MM.1S (cell line): ENCODE measurements around the gene CPSF4.

Experiments used
- DNase-seq: peaks from one replicate; pipeline ENCODE4 v3.0.0-alpha.2; 2015
- H2AFZ ChIP-seq: fragments of 300-600 bp; sonication (generic); 2 replicates; pipeline ENCODE4 v1.6.0; 2016; ENCODE audit warnings: antibody characterized with exemption, low read length
- H3F3A ChIP-seq: fragments of 300-600 bp; sonication (generic); 2 replicates; pipeline ENCODE4 v1.6.1; 2016; ENCODE audit warnings: mild to moderate bottlenecking, antibody characterized with exemption, low read length, moderate library complexity, mixed read lengths; ENCODE audit not compliant: insufficient read depth
- H3K27ac ChIP-seq: fragments of 300-600 bp; sonication (generic); 2 replicates; pipeline ENCODE4 v1.5.1; 2016; ENCODE audit warnings: mild to moderate bottlenecking, low read length
- H3K27me3 ChIP-seq: fragments of 300-600 bp; sonication (generic); replicated peaks from 2 replicates; pipeline ENCODE4 v1.6.0; 2016; ENCODE audit warnings: low read length; ENCODE audit not compliant: insufficient read depth
- H3K36me3 ChIP-seq: fragments of 300-600 bp; sonication (generic); replicated peaks from 2 replicates; pipeline ENCODE4 v1.6.1; 2016; ENCODE audit warnings: mild to moderate bottlenecking, low read length, mixed read lengths; ENCODE audit not compliant: insufficient read depth
- H3K4me1 ChIP-seq: fragments of 300-600 bp; sonication (generic); 2 replicates; pipeline ENCODE4 v1.6.1; 2016; ENCODE audit warnings: low read length, mixed read lengths
- H3K4me2 ChIP-seq: fragments of 300-600 bp; sonication (generic); 2 replicates; pipeline ENCODE4 v1.6.0; 2016; ENCODE audit warnings: low read depth, low read length
- H3K4me3 ChIP-seq: fragments of 300-600 bp; sonication (generic); 2 replicates; pipeline ENCODE4 v1.5.1; 2016; ENCODE audit warnings: low read length, mixed read lengths
- H3K79me2 ChIP-seq: fragments of 300-600 bp; sonication (generic); 2 replicates; pipeline ENCODE4 v1.6.1; 2016; ENCODE audit warnings: mixed run types, low read length, mixed read lengths
- H3K9ac ChIP-seq: fragments of 300-600 bp; sonication (generic); 2 replicates; pipeline ENCODE4 v1.6.1; 2016; ENCODE audit warnings: low read length, mixed read lengths
- H3K9me2 ChIP-seq: fragments of 300-600 bp; sonication (generic); replicated peaks from 2 replicates; pipeline ENCODE4 v1.6.1; 2016; ENCODE audit warnings: mild to moderate bottlenecking, low read length, mixed read lengths; ENCODE audit not compliant: insufficient read depth
- H3K9me3 ChIP-seq: fragments of 300-600 bp; sonication (generic); replicated peaks from 2 replicates; pipeline ENCODE4 v1.6.1; 2016; ENCODE audit warnings: mild to moderate bottlenecking, low read length, mixed read lengths; ENCODE audit not compliant: insufficient read depth
- H4K20me1 ChIP-seq: fragments of 300-600 bp; sonication (generic); 2 replicates; pipeline ENCODE4 v1.6.1; 2016; ENCODE audit warnings: mild to moderate bottlenecking, low read length, moderate library complexity, mixed read lengths; ENCODE audit not compliant: insufficient read depth
- CTCF ChIP-seq: fragments of 300-600 bp; sonication (generic); IDR thresholded peaks from 2 replicates; pipeline ENCODE4 v1.5.1; 2016; ENCODE audit warnings: antibody characterized with exemption, low read length, mixed read lengths
- EZH2 ChIP-seq: fragments of 300-600 bp; sonication (generic); optimal IDR thresholded peaks from 2 replicates; pipeline ENCODE3; 2017; ENCODE audit warnings: low read depth, mild to moderate bottlenecking, antibody characterized with exemption, low read length, mixed read lengths
- EZH2phosphoT487 ChIP-seq: fragments of 300-600 bp; sonication (generic); IDR thresholded peaks from 2 replicates; pipeline ENCODE4 v1.6.1; 2018; ENCODE audit warnings: antibody characterized with exemption, low read length

Gene CPSF4

GRCh38 chr7:99438573-99439480, at the start of gene CPSF4, which contains the start of gene PTCD1:
Gene CPSF4 (plus strand): TSS chr7:99438943. CDS start chr7:99439083, 140 bp downstream.
Gene PTCD1 (minus strand): TSS chr7:99438798. CDS start chr7:99435242, 3,556 bp downstream.
- peak within 1 kb of the TSS; percentile 82 for H3K4me3 ChIP-seq
- 0 out of 2 replicates have a peak, but pooled peaks cover 9% of the 10 kb centered on the region for H3K4me1 ChIP-seq
- peak within 1 kb of the TSS; percentile 78 for H3K4me2 ChIP-seq
- H3K9ac ChIP-seq, result peak within 1 kb of the TSS; percentile 94
- no peak for TF ChIP-seq EZH2phosphoT487
- no peak for TF ChIP-seq CTCF
- TF ChIP-seq EZH2, result no peak
- peak within 1 kb of the TSS; percentile 99 for H2AFZ ChIP-seq
- H3K79me2 ChIP-seq, result peaks cover 68% of the 10 kb centered on the region
- H3K27ac ChIP-seq, result peak within 1 kb of the TSS; percentile 49; the same call in 1 of the 2 replicates
- no peaks in the 10 kb centered on the region for H3K9me3 ChIP-seq
- 0 out of 2 replicates have a peak, but pooled peaks cover 6% of the 10 kb centered on the region for H3K36me3 ChIP-seq
- H3F3A ChIP-seq, result peaks cover 10% of the 10 kb centered on the region; the same call in 1 of the 2 replicates
- no peaks in the 10 kb centered on the region for H3K9me2 ChIP-seq
- peak; percentile 97 for DNase-seq
- H4K20me1 ChIP-seq, result 0 out of 2 replicates have a peak, but pooled peaks cover 9% of the 10 kb centered on the region
- H3K27me3 ChIP-seq, result no peaks in the 10 kb centered on the region

GRCh38 chr7:99389772-99390171, 49.0 kb upstream of the CPSF4 start:
- Histone ChIP-seq H3K4me3 (no peak overlapping the region), H2AFZ (no peak overlapping the region), H3K4me2 (no peak overlapping the region), H3K4me1 (no peaks in the 10 kb centered on the region), H3K9me3 (no peaks in the 10 kb centered on the region), H3K27ac (no peak overlapping the region), H3K9me2 (no peaks in the 10 kb centered on the region), H3K27me3 (no peaks in the 10 kb centered on the region), H3K36me3 (no peaks in the 10 kb centered on the region), H3K9ac (no peak overlapping the region), H4K20me1 (no peaks in the 10 kb centered on the region), H3K79me2 (peaks cover 8% of the 10 kb centered on the region; the same call in 1 of the 2 replicates), H3F3A (peaks cover 8% of the 10 kb centered on the region; the same call in 1 of the 2 replicates)
- TF ChIP-seq EZH2phosphoT487 (no peak), CTCF (no peak), EZH2 (no peak)
- DNase-seq, result no peak

- H3K4me3 ChIP-seq, result no peak overlapping the region
- H3K4me2 ChIP-seq, result no peak overlapping the region
- H3K4me1 ChIP-seq, result no peaks in the 10 kb centered on the region
- peaks cover 12% of the 10 kb centered on the region; the same call in 1 of the 2 replicates for H3K79me2 ChIP-seq
- H3K36me3 ChIP-seq, result no peaks in the 10 kb centered on the region
- H3K9me3 ChIP-seq, result no peaks in the 10 kb centered on the region
- H2AFZ ChIP-seq, result no peak overlapping the region
- H3F3A ChIP-seq, result peaks cover 8% of the 10 kb centered on the region; the same call in 1 of the 2 replicates
- TF ChIP-seq CTCF, result no peak
- no peak for TF ChIP-seq EZH2
- no peak for TF ChIP-seq EZH2phosphoT487
- no peak overlapping the region for H3K27ac ChIP-seq
- H4K20me1 ChIP-seq, result no peaks in the 10 kb centered on the region
- H3K9me2 ChIP-seq, result no peaks in the 10 kb centered on the region
- no peak for DNase-seq
- H3K27me3 ChIP-seq, result no peaks in the 10 kb centered on the region
- H3K9ac ChIP-seq, result no peak overlapping the region
Measured at GRCh38 chr7:99390941-99391602, 47.7 kb upstream of the CPSF4 start.
